ENCODE measurements around the gene DNAJC30. TPM values are rescaled to one million over a fixed set of nuclear protein-coding genes. Genes with fewer than 3 reads are reported as not detected.

The DNAJC30 gene
- total and polyA plus RNA-seq, 2 donors (not counting 1 experiment from before 2014, with no cell fraction given): 3.8 to 7.3 TPM

- H3K79me2 ChIP-seq (ENCODE audit: control insufficient read depth, insufficient read depth, low read length): no peaks in the 10 kb centered on the region
Measured at GRCh38 chr7:73674468-73675124, 8.7 kb downstream of the DNAJC30 start.

GRCh38 chr7:73671857-73672445 is 11.3 kb downstream of the DNAJC30 start:
- DNase-seq (ENCODE audit: low read depth in 2 of 2): no peak
- no peaks in the 10 kb centered on the region for H3K27me3 ChIP-seq (ENCODE audit: control insufficient read depth, insufficient read depth, low read length)

More at GRCh38 chr7:73674468-73675124, 8.7 kb downstream of the DNAJC30 start:
- Histone ChIP-seq H3K9me3 (ENCODE audit: control insufficient read depth, insufficient read depth, low read depth, low read length) (no peaks in the 10 kb centered on the region), H3K4me3 (replicated peaks in 1 of 4; ENCODE audit: control extremely low read depth in 1 of 4, insufficient read depth in 1 of 4, low read depth in 3 of 4, low read length in 4 of 4) (no peak overlapping the region), H2AFZ (ENCODE audit: low read length) (no peak overlapping the region), H3K27ac (ENCODE audit: insufficient read depth, low read length) (no peak overlapping the region), H3K9ac (ENCODE audit: insufficient read depth, low read length) (no peak overlapping the region), H3K36me3 (ENCODE audit: control insufficient read depth, insufficient read depth, low read length) (no peaks in the 10 kb centered on the region), H3K4me2 (ENCODE audit: extremely low read depth, insufficient read depth, low read length) (no peak overlapping the region), H3K4me1 (ENCODE audit: control insufficient read depth, extremely low read depth, insufficient read depth, low read length) (no peaks in the 10 kb centered on the region), H4K20me1 (ENCODE audit: control insufficient read depth, extremely low read depth, insufficient read depth, low read length) (no peaks in the 10 kb centered on the region), H3K27me3 (ENCODE audit: control insufficient read depth, insufficient read depth, low read length) (no peaks in the 10 kb centered on the region)
- no peak for DNase-seq (ENCODE audit: low read depth in 2 of 2)
- TF ChIP-seq CTCF (conservative IDR thresholded peaks at IDR 0.05 in 1 of 2, IDR thresholded peaks at IDR 0.05 in 1 of 2; ENCODE audit: low read depth in 1 of 2, low read length in 2 of 2): no peak
- TF ChIP-seq EZH2 (IDR thresholded peaks at IDR 0.05; ENCODE audit: low read length, missing control alignments): no peak

GRCh38 chr7:73671322-73671661 is 12.0 kb downstream of the DNAJC30 start:
- Histone ChIP-seq H2AFZ (ENCODE audit: low read length) (no peak overlapping the region), H3K4me1 (ENCODE audit: control insufficient read depth, extremely low read depth, insufficient read depth, low read length) (no peaks in the 10 kb centered on the region), H3K79me2 (ENCODE audit: control insufficient read depth, insufficient read depth, low read length) (no peaks in the 10 kb centered on the region), H3K9ac (ENCODE audit: insufficient read depth, low read length) (no peak overlapping the region), H3K36me3 (ENCODE audit: control insufficient read depth, insufficient read depth, low read length) (no peaks in the 10 kb centered on the region), H3K27ac (ENCODE audit: insufficient read depth, low read length) (no peak overlapping the region), H3K4me2 (ENCODE audit: extremely low read depth, insufficient read depth, low read length) (no peak overlapping the region), H3K9me3 (ENCODE audit: control insufficient read depth, insufficient read depth, low read depth, low read length) (no peaks in the 10 kb centered on the region), H3K4me3 (replicated peaks in 1 of 4; ENCODE audit: control extremely low read depth in 1 of 4, insufficient read depth in 1 of 4, low read depth in 3 of 4, low read length in 4 of 4) (no peak overlapping the region), H3K27me3 (ENCODE audit: control insufficient read depth, insufficient read depth, low read length) (no peaks in the 10 kb centered on the region), H4K20me1 (ENCODE audit: control insufficient read depth, extremely low read depth, insufficient read depth, low read length) (no peaks in the 10 kb centered on the region)
- TF ChIP-seq CTCF (conservative IDR thresholded peaks at IDR 0.05 in 1 of 2, IDR thresholded peaks at IDR 0.05 in 1 of 2; ENCODE audit: low read depth in 1 of 2, low read length in 2 of 2) (no peak), EZH2 (IDR thresholded peaks at IDR 0.05; ENCODE audit: low read length, missing control alignments) (no peak)
- no peak for DNase-seq (ENCODE audit: low read depth in 2 of 2)

More at GRCh38 chr7:73671857-73672445, 11.3 kb downstream of the DNAJC30 start:
- TF ChIP-seq EZH2 (IDR thresholded peaks at IDR 0.05; ENCODE audit: low read length, missing control alignments): no peak
- TF ChIP-seq CTCF (conservative IDR thresholded peaks at IDR 0.05 in 1 of 2, IDR thresholded peaks at IDR 0.05 in 1 of 2; ENCODE audit: low read depth in 1 of 2, low read length in 2 of 2): no peak
- Histone ChIP-seq H4K20me1 (ENCODE audit: control insufficient read depth, extremely low read depth, insufficient read depth, low read length) (no peaks in the 10 kb centered on the region), H3K4me1 (ENCODE audit: control insufficient read depth, extremely low read depth, insufficient read depth, low read length) (no peaks in the 10 kb centered on the region), H3K4me2 (ENCODE audit: extremely low read depth, insufficient read depth, low read length) (no peak overlapping the region), H3K4me3 (replicated peaks in 1 of 4; ENCODE audit: control extremely low read depth in 1 of 4, insufficient read depth in 1 of 4, low read depth in 3 of 4, low read length in 4 of 4) (no peak overlapping the region), H3K36me3 (ENCODE audit: control insufficient read depth, insufficient read depth, low read length) (no peaks in the 10 kb centered on the region), H3K79me2 (ENCODE audit: control insufficient read depth, insufficient read depth, low read length) (no peaks in the 10 kb centered on the region), H3K9me3 (ENCODE audit: control insufficient read depth, insufficient read depth, low read depth, low read length) (no peaks in the 10 kb centered on the region), H3K27ac (ENCODE audit: insufficient read depth, low read length) (no peak overlapping the region), H2AFZ (ENCODE audit: low read length) (no peak overlapping the region), H3K9ac (ENCODE audit: insufficient read depth, low read length) (no peak overlapping the region)
